HCT116 (cell line): ENCODE results near the gene SPATA33. TPM values are rescaled to one million over a fixed set of nuclear protein-coding genes. Genes with fewer than 3 reads are reported as not detected.
A peak's percentile ranks its signal among the peaks of the same experiment; 100 is the strongest.

Experiments
- ATAC-seq: fragments of 200-7000 bp; cut with Tn5 transposase; 2 replicates; pipeline ENCODE4 v1.9.1; 2020; ENCODE audit warnings: mild to moderate bottlenecking, moderate library complexity
- BruUV-seq: library from RNA; stranded (reverse); fragments of 400-500 nt; replicated peaks from 2 replicates; lab custom pipeline; 2021; lab: Mats Ljungman, UMichigan
- CTCF ChIA-PET: fragments of 300-600 bp; sonication (Branson Sonifier 250); formaldehyde crosslinking; loops from one replicate; lab custom pipeline; 2021; ENCODE audit warnings: antibody characterized with exemption; lab: Charles Lee
- POLR2A ChIA-PET: fragments of 300-600, 350-600 bp; sonication (Branson Sonifier 250); formaldehyde crosslinking; loops from one replicate; lab custom pipeline; 2021; ENCODE audit warnings: antibody characterized with exemption; lab: Charles Lee
- RAD21 ChIA-PET, 2 experiments: fragments of 300-600 bp; sonication (Branson Sonifier 250); formaldehyde crosslinking; loops; one replicate each; lab custom pipeline; 2023; ENCODE audit warnings: low total read pairs in 2 of 2; ENCODE audit not compliant: uncharacterized antibody in 2 of 2, unreplicated experiment in 2 of 2, low non-redundant PET in 1 of 2; lab: Charles Lee
- DNase-seq: peaks from one replicate; pipeline ENCODE4 v3.0.0-alpha.2; 2010; ENCODE audit warnings: low read depth, low spot score
- H2AFZ ChIP-seq: fragments of 200-600 bp; shearing (Covaris generic), sonication (generic); 2 replicates; pipeline ENCODE4 v1.6.1; 2017; ENCODE audit warnings: low read depth, mixed run types, mixed read lengths, antibody characterized with exemption, low read length; ENCODE audit not compliant: poor library complexity, severe bottlenecking
- H3K27ac ChIP-seq: 2 replicates; pipeline ENCODE4 v1.5.1; 2012; ENCODE audit warnings: low read depth, low read length
- H3K27me3 ChIP-seq: fragments of 200-600 bp; sonication (generic); 2 replicates; pipeline ENCODE4 v1.6.1; 2016; ENCODE audit warnings: mixed run types, low read length, mixed read lengths; ENCODE audit not compliant: insufficient read depth
- H3K36me3 ChIP-seq, 2 experiments: fragments of 200-500 bp in 1 of 2; fragments of 200-600 bp in 1 of 2; sonication (Bioruptor generic) in 1 of 2; sonication (generic) in 1 of 2; 2 replicates each; pipeline versions ENCODE4 v1.5.1 to v1.6.1; 2014 to 2016; ENCODE audit warnings: low read length in 2 of 2, inconsistent platforms in 1 of 2, mixed read lengths in 1 of 2, mixed run types in 1 of 2; ENCODE audit not compliant: insufficient read depth in 2 of 2, control insufficient read depth in 1 of 2
- H3K4me1 ChIP-seq, 2 experiments: fragments of 200-600 bp in 1 of 2; sonication (generic) in 1 of 2; 2 replicates each; pipeline versions ENCODE4 v1.5.1 to v1.6.1; 2012 to 2017; ENCODE audit warnings: low read length in 2 of 2, inconsistent platforms in 1 of 2, mild to moderate bottlenecking in 1 of 2, mixed read lengths in 1 of 2, mixed run types in 1 of 2, moderate library complexity in 1 of 2; ENCODE audit not compliant: insufficient read depth in 2 of 2, control insufficient read depth in 1 of 2
- H3K4me2 ChIP-seq: fragments of 200-600 bp; sonication (generic); 2 replicates; pipeline ENCODE4 v1.6.1; 2017; ENCODE audit warnings: mixed run types, low read length, mixed read lengths
- H3K4me3 ChIP-seq, 2 experiments: fragments of 200-600 bp in 1 of 2; sonication (generic) in 1 of 2; replicated peaks in 1 of 2; 2 replicates each; pipeline ENCODE4 v1.5.1; 2011 to 2016; ENCODE audit warnings: low read length in 2 of 2, control low read depth in 1 of 2, low read depth in 1 of 2, mild to moderate bottlenecking in 1 of 2, mixed read lengths in 1 of 2, mixed run types in 1 of 2
- H3K79me2 ChIP-seq: fragments of 200-600 bp; sonication (generic); 2 replicates; pipeline ENCODE4 v1.6.1; 2017; ENCODE audit warnings: mild to moderate bottlenecking, mixed run types, low read length, moderate library complexity, mixed read lengths; ENCODE audit not compliant: insufficient read depth
- H3K9ac ChIP-seq: fragments of 200-600 bp; sonication (generic); 2 replicates; pipeline ENCODE4 v1.6.1; 2016; ENCODE audit warnings: low read length, mixed read lengths
- H3K9me2 ChIP-seq: fragments of 200-600 bp; sonication (generic), shearing (Covaris generic); 2 replicates; pipeline ENCODE4 v1.6.1; 2017; ENCODE audit warnings: mixed run types, mild to moderate bottlenecking, moderate library complexity; ENCODE audit not compliant: insufficient read depth
- H3K9me3 ChIP-seq, 2 experiments: fragments of 200-500 bp in 1 of 2; fragments of 200-600 bp in 1 of 2; sonication (Bioruptor generic) in 1 of 2; sonication (generic) in 1 of 2; 2 replicates each; pipeline ENCODE4 v1.6.1; 2014 to 2017; ENCODE audit warnings: low read length in 2 of 2, mixed read lengths in 2 of 2, inconsistent platforms in 1 of 2, low read depth in 1 of 2, mild to moderate bottlenecking in 1 of 2, mixed run types in 1 of 2, moderate library complexity in 1 of 2; ENCODE audit not compliant: control insufficient read depth in 1 of 2, insufficient read depth in 1 of 2
- H4K20me1 ChIP-seq: fragments of 200-600 bp; sonication (generic), shearing (Covaris generic); 2 replicates; pipeline ENCODE4 v1.6.1; 2017; ENCODE audit warnings: mixed run types, mild to moderate bottlenecking, moderate library complexity; ENCODE audit not compliant: insufficient read depth
- ATF3 ChIP-seq: IDR thresholded peaks from 2 replicates; pipeline ENCODE4 v1.6.1; 2012
- CBX3 ChIP-seq: IDR thresholded peaks from 2 replicates; pipeline ENCODE4 v1.6.1; 2012; ENCODE audit warnings: low read depth
- CEBPB ChIP-seq: IDR thresholded peaks from 2 replicates; pipeline ENCODE4 v1.6.1; 2012; ENCODE audit warnings: low read depth
- EGR1 ChIP-seq: IDR thresholded peaks from 2 replicates; pipeline ENCODE4 v1.6.1; 2012; ENCODE audit warnings: low read depth
- EZH2 ChIP-seq: fragments of 200-600 bp; sonication (generic); IDR thresholded peaks from 2 replicates; pipeline ENCODE4 v1.6.1; 2017; ENCODE audit warnings: antibody characterized with exemption, mixed run types
- FOSL1 ChIP-seq: IDR thresholded peaks from 2 replicates; pipeline ENCODE4 v1.6.1; 2012; ENCODE audit warnings: low read depth
- MAX ChIP-seq: IDR thresholded peaks from 2 replicates; pipeline ENCODE4 v1.6.1; 2012
- POLR2A ChIP-seq: IDR thresholded peaks from 2 replicates; pipeline ENCODE4 v1.7.0; 2011; ENCODE audit warnings: borderline replicate concordance; ENCODE audit not compliant: insufficient read depth, insufficient read length; ENCODE audit errors: extremely low read depth
- POLR2AphosphoS5 ChIP-seq: IDR thresholded peaks from 2 replicates; pipeline ENCODE4 v1.6.1; 2011; ENCODE audit warnings: mild to moderate bottlenecking, low read depth, low read length, moderate library complexity
- SP1 ChIP-seq: IDR thresholded peaks from 2 replicates; pipeline ENCODE4 v1.6.1; 2012; ENCODE audit warnings: low read depth
- TCF7L2 ChIP-seq: IDR thresholded peaks from 2 replicates; pipeline ENCODE4 v1.7.0; 2011; ENCODE audit warnings: borderline replicate concordance, inconsistent platforms; ENCODE audit not compliant: insufficient read depth, insufficient read length; ENCODE audit errors: extremely low read depth
- YY1 ChIP-seq: IDR thresholded peaks from 2 replicates; pipeline ENCODE4 v1.6.1; 2011; ENCODE audit warnings: low read length, low read depth, moderate library complexity, mild to moderate bottlenecking; ENCODE audit not compliant: insufficient replicate concordance; ENCODE audit errors: extremely low read depth
- ZFX ChIP-seq: fragments of 450-650 bp; IDR thresholded peaks from 2 replicates; pipeline ENCODE4 v1.6.1; 2017
- ZNF274 ChIP-seq: fragments of 200-500 bp; sonication (Bioruptor generic); IDR thresholded peaks from 2 replicates; pipeline ENCODE4 v1.6.1; 2014; ENCODE audit warnings: mild to moderate bottlenecking, low read depth, low read length, inconsistent platforms
- intact Hi-C: fragments of 100-400 bp; cut with micrococcal nuclease; formaldehyde crosslinking; loops from 2 replicates; pipeline ENCODE4 v1.10.0; 2022
- total RNA-seq: library from RNA; stranded (reverse); gene quantifications from one replicate; pipeline ENCODE4 v1.2.1, GENCODE V29; 2021; ENCODE audit not compliant: unreplicated experiment
- TF ChIP-seq, protein P1 (sequence below): IDR thresholded peaks from 2 replicates; pipeline ENCODE4 v1.6.1; 2011; ENCODE audit warnings: mild to moderate bottlenecking, low read length, moderate library complexity; ENCODE audit not compliant: insufficient replicate concordance; ENCODE audit errors: extremely low read depth
- TF ChIP-seq, protein P2 (sequence below), 3 experiments: fragments of 200-600 bp in 1 of 3; sonication (generic) in 1 of 3; IDR thresholded peaks in 2 of 3; conservative IDR thresholded peaks in 1 of 3; 2 replicates each; pipeline ENCODE4 v1.5.1; 2012 to 2017; ENCODE audit warnings: low read depth in 2 of 3, low read length in 2 of 3, antibody characterized with exemption in 1 of 3, borderline replicate concordance in 1 of 3, control low read depth in 1 of 3, mild to moderate bottlenecking in 1 of 3, mixed read lengths in 1 of 3, mixed run types in 1 of 3, moderate library complexity in 1 of 3; ENCODE audit not compliant: insufficient read depth in 1 of 3

The SPATA33 gene
- total RNA-seq, 1 experiment from 2014 or later, result 24.9 TPM

- TF ChIP-seq, protein P1, sequence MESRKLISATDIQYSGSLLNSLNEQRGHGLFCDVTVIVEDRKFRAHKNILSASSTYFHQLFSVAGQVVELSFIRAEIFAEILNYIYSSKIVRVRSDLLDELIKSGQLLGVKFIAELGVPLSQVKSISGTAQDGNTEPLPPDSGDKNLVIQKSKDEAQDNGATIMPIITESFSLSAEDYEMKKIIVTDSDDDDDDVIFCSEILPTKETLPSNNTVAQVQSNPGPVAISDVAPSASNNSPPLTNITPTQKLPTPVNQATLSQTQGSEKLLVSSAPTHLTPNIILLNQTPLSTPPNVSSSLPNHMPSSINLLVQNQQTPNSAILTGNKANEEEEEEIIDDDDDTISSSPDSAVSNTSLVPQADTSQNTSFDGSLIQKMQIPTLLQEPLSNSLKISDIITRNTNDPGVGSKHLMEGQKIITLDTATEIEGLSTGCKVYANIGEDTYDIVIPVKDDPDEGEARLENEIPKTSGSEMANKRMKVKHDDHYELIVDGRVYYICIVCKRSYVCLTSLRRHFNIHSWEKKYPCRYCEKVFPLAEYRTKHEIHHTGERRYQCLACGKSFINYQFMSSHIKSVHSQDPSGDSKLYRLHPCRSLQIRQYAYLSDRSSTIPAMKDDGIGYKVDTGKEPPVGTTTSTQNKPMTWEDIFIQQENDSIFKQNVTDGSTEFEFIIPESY, result no peak
These were observed 37.6 kb downstream of the SPATA33 start (continued) for GRCh38 chr16:89695086-89695874.

DNA sequence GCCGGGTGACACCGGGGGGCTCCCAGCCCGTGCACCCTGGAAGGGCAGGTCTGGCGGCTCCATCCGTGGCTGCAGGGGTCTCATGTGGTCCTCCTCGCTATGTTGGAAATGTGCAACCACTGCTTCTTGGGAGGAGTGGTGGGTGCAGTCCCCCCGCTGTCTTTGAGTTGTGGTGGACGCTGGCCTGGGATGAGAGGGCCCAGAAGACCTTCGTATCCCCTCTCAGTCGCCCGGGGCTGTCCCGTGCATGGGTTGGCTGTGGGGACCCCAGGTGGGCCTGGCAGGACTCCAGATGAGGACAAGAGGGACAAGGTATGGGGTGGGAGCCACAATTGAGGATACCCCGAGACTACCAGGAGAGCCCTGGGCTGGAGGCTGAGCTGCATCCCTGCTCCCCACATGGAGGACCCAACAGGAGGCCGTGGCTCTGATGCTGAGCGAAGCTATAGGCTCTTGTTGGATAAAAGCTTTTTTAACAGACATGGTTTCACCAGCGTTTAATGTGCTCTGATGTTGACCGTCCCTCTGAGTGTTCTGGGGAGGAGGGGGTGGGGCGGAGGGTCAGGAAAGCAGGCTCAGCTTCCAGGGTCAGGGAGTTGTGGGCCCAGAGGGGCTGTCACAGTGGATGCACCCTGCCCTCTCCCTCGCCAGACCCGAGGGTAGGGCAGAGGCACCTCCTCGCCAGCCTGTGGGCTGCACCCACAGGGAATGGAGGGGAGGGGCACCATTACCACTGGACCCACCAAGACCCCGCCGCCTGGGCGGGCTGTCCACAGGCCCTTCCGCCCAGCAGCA is 38.4 kb downstream of the SPATA33 start:
- no peak overlapping the region for H3K9ac ChIP-seq
- no peak for ATAC-seq
- no peak overlapping the region for H2AFZ ChIP-seq
- no peak for DNase-seq
- H4K20me1 ChIP-seq, result peaks cover 3% of the 10 kb centered on the region; the same call in 1 of the 2 replicates
- ChIA-PET CTCF (interaction anchor here (0.9 kb wide), 1 partner anchor 130 kb away, joined by 4 read pairs; no protein-coding TSS in a partner anchor), RAD21 (no interaction called here), POLR2A (interaction anchor here (1.4 kb wide), 1 partner anchor 10 kb away, joined by 4 read pairs; the partner anchor contains the start of gene CDK10)
- peaks cover 27 to 50% of the 10 kb centered on the region in 2 experiments; a peak in 3 of 4 replicates for H3K36me3 ChIP-seq
- H3K9me3 ChIP-seq, result no peaks in the 10 kb centered on the region
- H3K79me2 ChIP-seq, result peaks cover 21% of the 10 kb centered on the region
- H3K9me2 ChIP-seq, result no peaks in the 10 kb centered on the region
- TSS peak; percentile 39 for BruUV-seq
- H3K27ac ChIP-seq, result peak overlapping the region; percentile 28; the same call in 1 of the 2 replicates
- TF ChIP-seq EZH2 (no peak), CBX3 (no peak), POLR2A (peak; percentile 28), TCF7L2 (no peak), SP1 (no peak), EGR1 (no peak), CEBPB (no peak), ZNF274 (no peak), POLR2AphosphoS5 (peak; percentile 75), YY1 (no peak), ATF3 (no peak), MAX (no peak), ZFX (no peak), FOSL1 (no peak)
- TF ChIP-seq, protein P2, sequence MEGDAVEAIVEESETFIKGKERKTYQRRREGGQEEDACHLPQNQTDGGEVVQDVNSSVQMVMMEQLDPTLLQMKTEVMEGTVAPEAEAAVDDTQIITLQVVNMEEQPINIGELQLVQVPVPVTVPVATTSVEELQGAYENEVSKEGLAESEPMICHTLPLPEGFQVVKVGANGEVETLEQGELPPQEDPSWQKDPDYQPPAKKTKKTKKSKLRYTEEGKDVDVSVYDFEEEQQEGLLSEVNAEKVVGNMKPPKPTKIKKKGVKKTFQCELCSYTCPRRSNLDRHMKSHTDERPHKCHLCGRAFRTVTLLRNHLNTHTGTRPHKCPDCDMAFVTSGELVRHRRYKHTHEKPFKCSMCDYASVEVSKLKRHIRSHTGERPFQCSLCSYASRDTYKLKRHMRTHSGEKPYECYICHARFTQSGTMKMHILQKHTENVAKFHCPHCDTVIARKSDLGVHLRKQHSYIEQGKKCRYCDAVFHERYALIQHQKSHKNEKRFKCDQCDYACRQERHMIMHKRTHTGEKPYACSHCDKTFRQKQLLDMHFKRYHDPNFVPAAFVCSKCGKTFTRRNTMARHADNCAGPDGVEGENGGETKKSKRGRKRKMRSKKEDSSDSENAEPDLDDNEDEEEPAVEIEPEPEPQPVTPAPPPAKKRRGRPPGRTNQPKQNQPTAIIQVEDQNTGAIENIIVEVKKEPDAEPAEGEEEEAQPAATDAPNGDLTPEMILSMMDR (IDR thresholded peaks at IDR 0.05 in 2 of 3, conservative IDR thresholded peaks at IDR 0.05 in 1 of 3; ENCODE audit: borderline replicate concordance in 1 of 3, insufficient read depth in 1 of 3, low read depth in 2 of 3, low read length in 2 of 3), result no peak
- H3K4me3 ChIP-seq, result no peak overlapping the region
- no peaks in the 10 kb centered on the region for H3K27me3 ChIP-seq
- no peak overlapping the region for H3K4me2 ChIP-seq
- peaks cover 10 to 20% of the 10 kb centered on the region in 2 experiments for H3K4me1 ChIP-seq
- intact Hi-C loops, result no loop called here
